ENCODE data around the gene SEBOX. TPM values are rescaled to one million over a fixed set of nuclear protein-coding genes. Genes with fewer than 3 reads are reported as not detected.

The SEBOX gene
- total RNA-seq, 5 donors from 2014 or later (not counting 1 experiment from before 2014, with no cell fraction given) = not detected

GRCh38 chr17:28350271-28350670 is 14.7 kb downstream of the SEBOX start:
- no peaks in the 10 kb centered on the region for H3K4me1 ChIP-seq (ENCODE audit: control insufficient read depth in 1 of 2, extremely low read depth in 1 of 2, insufficient read depth in 2 of 2, low read length in 2 of 2)
- CTCF ChIA-PET = no interaction called here
- H3K27ac ChIP-seq (ENCODE audit: low read length) = no peak overlapping the region
- H3K27me3 ChIP-seq (replicated peaks in 1 of 2; ENCODE audit: control insufficient read depth in 2 of 2, extremely low read depth in 1 of 2, insufficient read depth in 2 of 2, low read length in 1 of 2) = no peaks in the 10 kb centered on the region
- Mint-ChIP-seq H3K4me3 (no peak overlapping the region), H3K9me3 (no peaks in the 10 kb centered on the region), H3K27me3 (no peaks in the 10 kb centered on the region), H3K4me1 (peaks cover 0 to 6% (median 4%) of the 10 kb centered on the region in 3 donors), H3K27ac (no peak overlapping the region), H3K36me3 (peaks cover 42% of the 10 kb centered on the region)
- DNase-seq (no peak), ATAC-seq (replicated peaks in 1 of 4) (no peak)
- POLR2A ChIA-PET = interaction anchor here in 1 of 2 donors (0.6 kb wide), 1 partner anchor 21 kb away, joined by 5 read pairs; no protein-coding TSS in a partner anchor
- H3K36me3 ChIP-seq (ENCODE audit: control insufficient read depth in 2 of 2, extremely low read depth in 1 of 2, insufficient read depth in 1 of 2, low read length in 1 of 2) = peaks cover 21 to 89% of the 10 kb centered on the region in 2 donors
- no peaks in the 10 kb centered on the region for H3K9me3 ChIP-seq
- 100% methylated on average over 4 of the region's 7 CpGs for WGBS (ENCODE audit: insufficient coverage)
- no peak overlapping the region for H3K4me3 ChIP-seq (ENCODE audit: control insufficient read depth in 1 of 2, extremely low read depth in 1 of 2, low read length in 1 of 2)

DNA sequence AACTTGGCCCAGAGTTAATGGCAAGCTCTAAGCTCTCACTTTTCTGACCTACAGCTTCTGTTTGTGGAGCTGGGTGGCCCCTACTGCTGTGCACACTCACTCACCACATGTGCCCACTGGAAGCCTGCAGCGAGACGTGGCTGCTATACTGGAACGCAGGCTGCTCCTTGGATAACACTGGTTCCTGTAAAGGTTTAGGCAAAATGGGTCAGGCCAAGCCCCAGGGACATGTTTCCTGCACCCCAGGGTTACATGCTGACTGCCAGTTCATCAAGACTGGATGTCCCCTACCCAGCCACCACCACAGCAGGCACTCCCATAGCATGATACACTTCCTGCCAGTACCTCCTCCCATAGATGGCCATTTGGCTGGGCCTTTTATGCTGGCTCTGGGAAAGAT is 16.0 kb downstream of the SEBOX start:
- no peak overlapping the region for H3K27ac Mint-ChIP-seq
- DNase-seq (no peak), ATAC-seq (replicated peaks in 1 of 4) (no peak)
- H3K9me3 Mint-ChIP-seq = no peaks in the 10 kb centered on the region
- Histone ChIP-seq H3K36me3 (ENCODE audit: control insufficient read depth in 2 of 2, extremely low read depth in 1 of 2, insufficient read depth in 1 of 2, low read length in 1 of 2) (peaks cover 20 to 88% of the 10 kb centered on the region in 2 donors), H3K9me3 (no peaks in the 10 kb centered on the region), H3K4me1 (ENCODE audit: control insufficient read depth in 1 of 2, extremely low read depth in 1 of 2, insufficient read depth in 2 of 2, low read length in 2 of 2) (no peaks in the 10 kb centered on the region), H3K27ac (ENCODE audit: low read length) (no peak overlapping the region), H3K27me3 (replicated peaks in 1 of 2; ENCODE audit: control insufficient read depth in 2 of 2, extremely low read depth in 1 of 2, insufficient read depth in 2 of 2, low read length in 1 of 2) (no peaks in the 10 kb centered on the region), H3K4me3 (ENCODE audit: control insufficient read depth in 1 of 2, extremely low read depth in 1 of 2, low read length in 1 of 2) (no peak overlapping the region)
- H3K27me3 Mint-ChIP-seq = no peaks in the 10 kb centered on the region
- ChIA-PET CTCF (interaction anchor here (0.6 to 1.4 kb wide), 2 partner anchors 14 to 34 kb away, joined by 3 to 4 read pairs; partner anchors contain the start of genes IFT20 (in 1 of the 2) and TNFAIP1 (in 1 of the 2)), POLR2A (no interaction called here)
- H3K36me3 Mint-ChIP-seq = peaks cover 40% of the 10 kb centered on the region
- no peak overlapping the region for H3K4me3 Mint-ChIP-seq
- no peaks in the 10 kb centered on the region for H3K4me1 Mint-ChIP-seq
- 81% methylated on average over 3 of the region's 3 CpGs for WGBS (ENCODE audit: insufficient coverage)

DNA sequence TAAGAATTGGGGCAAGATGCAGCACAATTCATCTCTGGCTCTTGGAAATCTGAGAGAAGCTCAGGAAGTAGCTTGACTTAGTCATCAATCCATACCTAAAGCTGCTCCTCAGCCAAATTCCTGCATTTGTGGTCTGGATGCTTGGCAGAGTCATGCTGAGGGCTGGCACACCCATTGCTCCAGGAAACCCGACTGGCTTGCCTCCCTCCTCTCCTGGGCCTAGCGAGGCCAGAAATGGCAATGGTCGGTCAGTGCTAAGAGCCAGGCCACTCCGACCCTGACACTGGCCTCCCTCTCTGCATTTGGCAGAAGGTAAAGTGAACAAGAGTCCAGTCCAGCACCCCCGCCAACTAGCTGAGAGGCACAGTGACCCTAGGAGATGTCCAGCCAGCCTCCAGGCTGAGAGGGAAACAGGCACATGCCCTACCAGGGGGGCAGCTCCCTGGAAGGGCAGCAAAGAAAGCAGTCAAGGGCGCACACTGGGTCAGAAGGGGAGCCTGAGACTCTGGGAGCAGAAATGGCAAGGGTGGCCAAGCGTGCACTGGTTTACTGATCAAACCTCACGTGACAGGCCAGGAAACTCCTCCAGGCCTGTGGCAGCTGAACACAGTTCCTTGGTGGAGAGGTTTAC is 17.6 kb downstream of the SEBOX start:
- Mint-ChIP-seq H3K4me3 (no peak overlapping the region), H3K36me3 (peaks cover 38% of the 10 kb centered on the region), H3K27me3 (no peaks in the 10 kb centered on the region), H3K9me3 (no peaks in the 10 kb centered on the region), H3K4me1 (no peaks in the 10 kb centered on the region), H3K27ac (no peak overlapping the region)
- Histone ChIP-seq H3K9me3 (no peaks in the 10 kb centered on the region), H3K4me1 (ENCODE audit: control insufficient read depth in 1 of 2, extremely low read depth in 1 of 2, insufficient read depth in 2 of 2, low read length in 2 of 2) (no peaks in the 10 kb centered on the region), H3K27ac (ENCODE audit: low read length) (no peak overlapping the region), H3K4me3 (ENCODE audit: control insufficient read depth in 1 of 2, extremely low read depth in 1 of 2, low read length in 1 of 2) (no peak overlapping the region), H3K27me3 (replicated peaks in 1 of 2; ENCODE audit: control insufficient read depth in 2 of 2, extremely low read depth in 1 of 2, insufficient read depth in 2 of 2, low read length in 1 of 2) (no peaks in the 10 kb centered on the region), H3K36me3 (ENCODE audit: control insufficient read depth in 2 of 2, extremely low read depth in 1 of 2, insufficient read depth in 1 of 2, low read length in 1 of 2) (peaks cover 21 to 92% of the 10 kb centered on the region in 2 donors)
- WGBS (ENCODE audit: insufficient coverage) = 100% methylated on average over 5 of the region's 8 CpGs
- ChIA-PET CTCF (interaction anchor here in 1 of 2 donors (1.4 kb wide), 1 partner anchor 12 kb away, joined by 4 read pairs; the partner anchor contains the start of genes IFT20 and TNFAIP1), POLR2A (interaction anchor here in 1 of 2 donors (0.9 kb wide), 1 partner anchor 10 kb away, joined by 3 read pairs; no protein-coding TSS in a partner anchor)
- ATAC-seq (replicated peaks in 1 of 4) (no peak), DNase-seq (no peak)

DNA sequence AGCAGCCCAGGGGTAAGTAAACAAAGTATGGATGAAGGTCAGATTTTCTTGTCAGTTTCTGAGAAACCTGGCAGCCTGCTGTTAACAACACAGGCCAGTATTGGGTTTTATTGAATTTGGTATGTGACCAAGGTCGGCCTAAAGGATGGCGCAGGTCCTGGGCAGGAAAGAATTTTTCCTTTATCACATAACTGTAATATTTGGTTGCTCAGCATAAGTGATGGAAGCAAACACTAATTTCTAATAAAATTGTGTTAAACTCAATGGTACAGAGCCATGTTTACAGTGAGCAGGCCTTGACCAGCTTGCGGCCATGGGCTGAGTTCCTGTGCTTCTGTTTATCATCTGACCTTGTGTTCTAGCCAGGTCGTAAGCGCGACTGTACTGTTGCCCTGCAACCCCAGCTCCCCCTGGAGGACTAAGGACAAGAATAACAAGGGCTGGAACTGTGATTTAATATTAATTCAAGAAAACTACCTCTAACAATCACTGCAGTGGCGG is 18.2 kb downstream of the SEBOX start:
- DNase-seq (no peak), ATAC-seq (replicated peaks in 1 of 4) (no peak)
- H3K4me3 Mint-ChIP-seq = no peak overlapping the region
- peaks cover 36% of the 10 kb centered on the region for H3K36me3 Mint-ChIP-seq
- H3K27ac Mint-ChIP-seq = no peak overlapping the region
- H3K4me1 ChIP-seq (ENCODE audit: control insufficient read depth in 1 of 2, extremely low read depth in 1 of 2, insufficient read depth in 2 of 2, low read length in 2 of 2) = no peaks in the 10 kb centered on the region
- ChIA-PET CTCF (no interaction called here), POLR2A (interaction anchor here in 1 of 2 donors (0.9 kb wide), 1 partner anchor 9 kb away, joined by 3 read pairs; no protein-coding TSS in a partner anchor)
- no peak overlapping the region for H3K4me3 ChIP-seq (ENCODE audit: control insufficient read depth in 1 of 2, extremely low read depth in 1 of 2, low read length in 1 of 2)
- H3K27ac ChIP-seq (ENCODE audit: low read length) = no peak overlapping the region
- no peaks in the 10 kb centered on the region for H3K9me3 Mint-ChIP-seq
- no peaks in the 10 kb centered on the region for H3K9me3 ChIP-seq
- no peaks in the 10 kb centered on the region for H3K4me1 Mint-ChIP-seq
- 92% methylated on average over 2 of the region's 7 CpGs for WGBS (ENCODE audit: insufficient coverage)
- no peaks in the 10 kb centered on the region for H3K27me3 Mint-ChIP-seq
- peaks cover 24 to 95% of the 10 kb centered on the region in 2 donors for H3K36me3 ChIP-seq (ENCODE audit: control insufficient read depth in 2 of 2, extremely low read depth in 1 of 2, insufficient read depth in 1 of 2, low read length in 1 of 2)
- H3K27me3 ChIP-seq (replicated peaks in 1 of 2; ENCODE audit: control insufficient read depth in 2 of 2, extremely low read depth in 1 of 2, insufficient read depth in 2 of 2, low read length in 1 of 2) = no peaks in the 10 kb centered on the region

DNA sequence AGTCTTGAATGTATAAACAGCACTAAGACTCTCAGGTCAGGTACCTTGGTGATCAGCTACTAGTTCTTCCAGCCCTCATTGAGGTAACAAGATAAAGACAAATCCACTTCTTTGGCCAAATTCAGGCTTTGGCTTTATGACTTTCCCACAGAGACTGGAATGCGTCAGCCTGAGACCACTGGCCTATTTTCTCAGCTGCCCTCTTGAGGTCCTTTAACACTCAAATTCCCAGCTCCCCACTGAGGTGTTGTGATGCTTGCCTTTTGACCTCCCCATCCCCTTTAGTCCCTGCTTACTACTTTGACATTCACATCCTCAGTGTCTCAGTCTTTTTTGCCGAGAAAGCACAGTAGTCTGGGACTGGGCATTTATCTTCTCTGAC is 18.8 kb downstream of the SEBOX start:
- Histone ChIP-seq H3K27me3 (replicated peaks in 1 of 2; ENCODE audit: control insufficient read depth in 2 of 2, extremely low read depth in 1 of 2, insufficient read depth in 2 of 2, low read length in 1 of 2) (no peaks in the 10 kb centered on the region), H3K27ac (ENCODE audit: low read length) (no peak overlapping the region), H3K4me3 (ENCODE audit: control insufficient read depth in 1 of 2, extremely low read depth in 1 of 2, low read length in 1 of 2) (no peak overlapping the region), H3K4me1 (ENCODE audit: control insufficient read depth in 1 of 2, extremely low read depth in 1 of 2, insufficient read depth in 2 of 2, low read length in 2 of 2) (no peaks in the 10 kb centered on the region), H3K9me3 (no peaks in the 10 kb centered on the region), H3K36me3 (ENCODE audit: control insufficient read depth in 2 of 2, extremely low read depth in 1 of 2, insufficient read depth in 1 of 2, low read length in 1 of 2) (peaks cover 20 to 95% of the 10 kb centered on the region in 2 donors)
- ChIA-PET POLR2A (interaction anchor here in 1 of 2 donors (0.9 kb wide), 1 partner anchor 9 kb away, joined by 3 read pairs; no protein-coding TSS in a partner anchor), CTCF (no interaction called here)
- WGBS (ENCODE audit: insufficient coverage) = 100% methylated on average over 1 of the region's 2 CpGs
- Mint-ChIP-seq H3K36me3 (peaks cover 30% of the 10 kb centered on the region), H3K9me3 (no peaks in the 10 kb centered on the region), H3K4me3 (no peak overlapping the region), H3K4me1 (no peaks in the 10 kb centered on the region), H3K27me3 (no peaks in the 10 kb centered on the region), H3K27ac (no peak overlapping the region)
- ATAC-seq (replicated peaks in 1 of 4) = no peak
- DNase-seq = no peak

DNA sequence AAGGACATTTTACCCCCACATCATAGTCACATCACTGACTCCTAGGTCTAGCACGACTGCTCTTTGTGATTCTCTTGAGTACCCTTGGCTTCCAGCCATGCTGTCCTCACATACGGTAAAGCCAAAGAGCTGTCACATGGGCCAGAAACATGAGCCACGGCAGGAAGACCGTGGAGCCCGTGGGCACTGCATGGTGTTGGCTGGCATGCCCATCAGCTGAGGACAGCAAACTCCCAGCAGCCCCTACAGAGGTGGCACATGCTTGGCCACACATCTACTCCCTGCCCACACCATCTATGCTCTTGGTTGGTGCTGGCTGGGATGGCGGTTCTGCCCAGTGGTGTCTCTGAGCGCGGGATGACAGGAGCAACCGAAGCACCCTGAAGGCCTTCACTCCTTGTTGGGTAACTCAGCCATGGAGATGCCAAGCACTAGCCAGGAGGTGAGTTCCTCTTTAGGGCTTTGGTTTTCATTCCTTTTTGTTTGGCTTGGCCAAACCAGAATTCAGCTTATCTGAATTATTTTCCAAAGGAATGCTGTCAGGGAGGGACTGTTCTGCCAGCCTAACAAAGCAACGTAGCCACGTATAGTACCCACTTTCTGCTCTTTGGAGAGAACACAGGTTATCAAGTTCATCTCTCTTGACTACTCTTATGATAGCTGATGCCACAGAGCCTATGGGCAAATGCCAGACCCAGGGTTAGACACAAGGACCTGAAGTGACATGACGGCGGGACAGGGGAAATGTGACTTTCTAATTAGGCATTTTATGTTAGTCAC is 19.4 kb downstream of the SEBOX start:
- ChIA-PET CTCF (no interaction called here), POLR2A (interaction anchor here in 1 of 2 donors (0.5 kb wide), 1 partner anchor 15 kb away, joined by 5 read pairs; no protein-coding TSS in a partner anchor)
- no peaks in the 10 kb centered on the region for H3K9me3 ChIP-seq
- H3K27me3 Mint-ChIP-seq = no peaks in the 10 kb centered on the region
- H3K9me3 Mint-ChIP-seq = no peaks in the 10 kb centered on the region
- WGBS (ENCODE audit: insufficient coverage) = 98% methylated on average over 11 of the region's 13 CpGs
- H3K27me3 ChIP-seq (replicated peaks in 1 of 2; ENCODE audit: control insufficient read depth in 2 of 2, extremely low read depth in 1 of 2, insufficient read depth in 2 of 2, low read length in 1 of 2) = no peaks in the 10 kb centered on the region
- no peaks in the 10 kb centered on the region for H3K4me1 ChIP-seq (ENCODE audit: control insufficient read depth in 1 of 2, extremely low read depth in 1 of 2, insufficient read depth in 2 of 2, low read length in 2 of 2)
- DNase-seq (no peak), ATAC-seq (replicated peaks in 1 of 4) (no peak)
- peaks cover 24% of the 10 kb centered on the region for H3K36me3 Mint-ChIP-seq
- no peak overlapping the region for H3K27ac Mint-ChIP-seq
- no peaks in the 10 kb centered on the region for H3K4me1 Mint-ChIP-seq
- H3K4me3 ChIP-seq (ENCODE audit: control insufficient read depth in 1 of 2, extremely low read depth in 1 of 2, low read length in 1 of 2) = no peak overlapping the region
- H3K4me3 Mint-ChIP-seq = no peak overlapping the region
- H3K27ac ChIP-seq (ENCODE audit: low read length) = no peak overlapping the region
- peaks cover 19 to 94% of the 10 kb centered on the region in 2 donors for H3K36me3 ChIP-seq (ENCODE audit: control insufficient read depth in 2 of 2, extremely low read depth in 1 of 2, insufficient read depth in 1 of 2, low read length in 1 of 2)

Measured in T-cell (primary cell).